Skin epidermis (tissue), 12 donors: ENCODE measurements around the gene ZNF407.

Experiments used
- H3K27ac ChIP-seq, 21 experiments: fragments of 200-600 bp; sonication (generic) in 11 of 21; one replicate each; pipeline ENCODE4 v1.5.0; 2020; ENCODE audit warnings: mild to moderate bottlenecking in 3 of 21, inconsistent platforms in 2 of 21, moderate library complexity in 2 of 21
- H3K4me3 ChIP-seq, 7 experiments: fragments of 200-600 bp; sonication (generic) in 2 of 7; one replicate each; pipeline ENCODE4 v1.5.0; 2020; ENCODE audit warnings: inconsistent platforms in 2 of 7, mild to moderate bottlenecking in 2 of 7, moderate library complexity in 1 of 7

Gene ZNF407

DNA sequence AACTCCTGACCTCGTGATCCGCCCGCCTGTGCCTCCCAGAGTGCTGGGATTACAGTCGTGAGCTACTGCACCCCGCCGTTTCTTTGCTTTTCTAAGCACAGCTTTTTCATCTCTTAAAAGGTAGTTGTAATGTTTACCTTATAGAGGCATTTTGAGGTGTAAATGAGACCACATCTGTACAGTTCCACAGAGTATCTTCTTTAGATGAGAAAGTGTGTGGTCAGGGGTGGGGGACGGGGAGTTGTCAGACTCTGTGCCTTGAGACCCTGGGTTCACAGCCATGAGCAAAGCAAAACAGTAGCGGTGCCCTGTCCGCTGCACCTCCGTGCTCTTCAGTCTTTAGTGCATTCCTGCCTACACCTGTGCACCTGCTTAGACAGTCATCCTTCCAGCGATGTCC is 251.6 kb downstream of the ZNF407 start:
- no peak overlapping the region for H3K4me3 ChIP-seq
- H3K27ac ChIP-seq, result no peak overlapping the region

DNA sequence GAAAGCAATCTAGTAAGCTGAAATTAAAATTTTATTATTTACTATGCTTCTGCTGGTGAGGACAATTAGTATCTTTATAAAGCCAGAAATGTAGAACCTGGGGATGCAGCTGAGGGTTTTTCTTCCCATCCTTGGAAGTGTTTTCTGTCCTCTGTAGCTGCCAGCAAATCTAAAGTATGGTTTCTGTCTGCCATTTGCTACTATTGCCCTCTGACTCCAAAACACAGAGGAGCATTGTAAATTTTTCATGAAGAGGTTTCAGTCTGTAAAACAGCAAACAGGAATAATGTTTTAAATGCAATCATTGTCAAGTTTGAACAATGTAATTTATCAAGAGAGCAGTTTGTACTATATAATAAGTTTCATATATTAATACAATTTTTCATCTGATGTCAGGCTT is 258.8 kb downstream of the ZNF407 start:
- no peak overlapping the region for H3K4me3 ChIP-seq
- no peak overlapping the region for H3K27ac ChIP-seq

DNA sequence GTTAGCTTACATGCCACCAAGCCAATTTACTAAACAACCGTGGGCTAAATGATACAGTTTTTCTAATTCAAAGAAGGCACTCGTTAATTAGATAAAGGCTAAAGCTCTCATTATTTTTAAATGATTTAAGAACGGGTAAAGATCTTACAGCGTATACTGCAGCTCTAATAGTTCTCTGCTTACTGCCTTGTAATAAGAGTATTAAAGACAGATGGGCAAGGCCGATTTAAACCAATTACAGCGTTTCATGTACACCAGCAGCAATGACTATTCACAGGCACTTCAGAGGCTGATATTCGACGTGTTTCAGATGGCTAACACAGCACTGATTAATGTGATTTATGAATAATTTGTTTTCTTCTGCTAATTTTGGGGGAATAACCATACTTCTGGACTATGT is 259.3 kb downstream of the ZNF407 start:
- Histone ChIP-seq H3K27ac (no peak overlapping the region), H3K4me3 (no peak overlapping the region)

DNA sequence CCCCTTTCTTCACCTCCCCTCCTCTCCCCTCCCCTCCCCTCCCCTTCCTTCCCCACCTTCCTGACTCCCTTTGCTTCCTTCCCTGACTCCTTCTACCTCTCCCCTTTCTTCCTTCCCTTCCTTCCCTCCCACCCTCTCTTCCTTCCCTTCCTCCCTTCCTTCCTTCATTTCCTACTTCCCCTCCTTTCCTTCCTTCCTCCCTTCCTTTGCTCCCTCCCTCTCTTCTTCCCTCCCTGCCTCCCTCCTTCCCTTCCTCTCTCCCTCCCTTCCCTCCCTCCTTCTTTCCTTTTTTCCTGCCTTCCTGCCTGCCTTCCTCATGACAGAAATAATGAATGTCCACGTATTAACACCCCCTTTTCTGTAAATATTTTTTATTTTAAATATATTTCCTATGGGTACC is 260.2 kb downstream of the ZNF407 start:
- no peak overlapping the region for H3K4me3 ChIP-seq
- no peak overlapping the region for H3K27ac ChIP-seq

DNA sequence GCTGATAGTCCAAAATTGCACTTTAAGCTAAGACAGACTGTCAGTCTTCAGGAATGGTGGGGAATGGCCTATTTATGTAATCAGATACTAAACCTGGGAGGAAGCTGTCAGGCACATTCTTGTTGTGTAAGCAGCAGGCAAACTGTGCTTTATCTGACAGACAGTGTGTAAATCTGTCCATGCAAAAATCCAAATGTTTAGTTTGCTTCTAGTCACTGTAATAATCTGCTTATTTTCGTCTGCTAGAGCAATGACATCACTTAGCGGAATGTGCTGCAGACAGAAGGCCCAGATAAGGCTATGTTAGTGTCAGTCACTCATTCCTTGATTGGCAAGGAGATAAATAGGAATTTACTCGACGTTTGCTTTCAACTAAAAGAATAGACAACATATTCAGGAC is 263.5 kb downstream of the ZNF407 start:
- Histone ChIP-seq H3K4me3 (no peak overlapping the region), H3K27ac (no peak overlapping the region)

DNA sequence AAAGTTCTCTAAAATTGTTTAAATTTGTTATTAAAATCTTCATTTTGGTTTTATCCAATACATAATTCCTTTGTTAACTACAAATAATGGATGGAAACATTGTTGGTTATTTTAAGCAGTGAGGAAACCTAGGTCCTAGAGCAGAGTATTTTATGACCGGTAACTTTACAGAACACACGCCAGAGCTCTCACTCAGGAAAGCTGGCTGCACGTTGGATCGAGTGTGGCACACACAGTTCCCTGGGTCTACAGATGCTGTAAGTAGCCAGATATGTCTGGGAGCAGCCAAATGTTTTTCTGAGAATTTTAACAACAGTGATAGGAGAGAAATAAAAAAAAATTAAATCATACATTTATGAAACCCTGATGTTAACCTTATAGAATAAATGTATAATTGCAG is 264.4 kb downstream of the ZNF407 start:
- no peak overlapping the region for H3K27ac ChIP-seq

DNA sequence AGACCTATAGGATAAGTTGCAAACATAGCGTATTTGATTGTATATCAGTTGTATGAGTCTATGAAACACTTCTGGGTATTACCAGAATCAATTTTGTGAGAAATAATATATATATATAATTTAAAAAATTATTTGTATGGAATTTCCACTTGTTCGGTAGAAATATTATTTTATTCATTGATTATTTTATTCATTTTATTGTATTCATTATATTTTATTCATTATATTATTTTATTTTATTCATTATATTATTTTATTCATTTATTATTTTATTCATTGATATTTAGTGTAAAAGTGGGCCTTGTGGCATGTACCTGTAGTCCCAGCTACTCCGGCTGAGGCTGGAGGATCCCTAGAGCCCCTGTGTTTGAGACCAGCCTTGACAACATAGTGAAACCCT is 268.9 kb downstream of the ZNF407 start:
- no peak overlapping the region for H3K4me3 ChIP-seq

More for the DNA sequence above, 264.4 kb downstream of the ZNF407 start:
- H3K4me3 ChIP-seq, result no peak overlapping the region

DNA sequence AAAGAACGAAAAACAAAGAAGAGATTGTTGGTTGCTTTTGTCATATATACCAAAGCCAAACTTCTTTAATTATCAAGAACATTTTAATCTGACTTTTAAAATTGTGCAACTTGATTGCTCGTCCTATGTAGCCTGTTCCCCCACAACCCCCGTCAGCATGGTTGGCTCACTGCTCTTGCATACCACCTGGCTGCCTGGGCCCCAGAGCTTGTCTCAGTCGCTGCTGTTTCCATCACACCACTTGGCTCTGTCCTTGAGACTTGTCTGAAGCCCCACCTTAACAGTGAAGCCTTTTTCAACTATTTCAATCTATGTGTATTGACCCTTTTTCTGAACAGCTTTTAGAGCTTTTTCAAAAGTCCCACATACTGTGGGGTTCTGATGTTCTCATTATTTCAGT is 270.8 kb downstream of the ZNF407 start:
- Histone ChIP-seq H3K27ac (no peak overlapping the region), H3K4me3 (no peak overlapping the region)

More for the DNA sequence above, 268.9 kb downstream of the ZNF407 start:
- H3K27ac ChIP-seq, result no peak overlapping the region

DNA sequence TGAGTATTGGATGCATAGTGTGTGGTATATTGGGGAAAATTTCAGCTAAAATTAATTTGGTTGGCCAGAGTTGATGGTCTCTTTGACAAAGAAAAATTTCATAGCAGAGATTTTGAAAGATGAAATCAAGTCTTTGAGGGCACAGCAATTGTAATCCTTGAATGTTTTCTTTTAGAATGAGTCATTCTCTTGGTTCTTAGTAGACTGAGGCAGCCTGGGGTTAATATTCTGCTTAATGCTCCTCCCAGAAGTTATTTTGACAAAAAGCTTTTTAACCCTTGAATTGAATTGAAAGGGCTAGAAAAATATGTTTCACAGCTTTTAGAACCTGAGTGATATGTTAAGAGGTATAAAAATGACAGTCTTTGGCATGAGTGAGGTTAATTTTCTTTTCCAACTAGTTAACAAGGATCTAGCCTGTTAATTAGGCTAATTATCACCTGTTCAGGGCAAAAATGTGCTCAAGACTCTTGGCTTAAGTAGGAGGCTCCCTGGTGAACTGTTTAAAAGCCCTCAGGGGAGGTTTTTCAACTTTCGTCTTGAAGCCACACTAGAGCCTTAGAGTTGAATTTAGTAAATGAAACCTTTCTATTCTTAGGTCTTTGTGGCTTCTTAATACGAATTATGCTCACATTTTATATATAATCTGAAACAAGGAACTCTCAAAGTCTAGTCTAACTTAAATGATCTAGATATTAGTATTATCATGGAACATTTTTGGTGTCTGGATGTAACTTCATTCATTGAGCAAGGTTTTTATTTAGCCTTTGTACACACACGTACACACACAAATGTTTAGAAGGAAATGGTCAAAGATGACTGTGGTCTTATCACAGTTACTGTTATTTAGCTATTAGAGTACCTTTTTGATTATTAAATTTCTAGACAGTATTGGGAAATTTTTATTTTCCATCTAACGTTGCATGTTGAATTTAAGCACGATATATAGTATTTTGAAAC is 272.5 kb downstream of the ZNF407 start:
- Histone ChIP-seq H3K4me3 (no peak overlapping the region), H3K27ac (no peak overlapping the region)

DNA sequence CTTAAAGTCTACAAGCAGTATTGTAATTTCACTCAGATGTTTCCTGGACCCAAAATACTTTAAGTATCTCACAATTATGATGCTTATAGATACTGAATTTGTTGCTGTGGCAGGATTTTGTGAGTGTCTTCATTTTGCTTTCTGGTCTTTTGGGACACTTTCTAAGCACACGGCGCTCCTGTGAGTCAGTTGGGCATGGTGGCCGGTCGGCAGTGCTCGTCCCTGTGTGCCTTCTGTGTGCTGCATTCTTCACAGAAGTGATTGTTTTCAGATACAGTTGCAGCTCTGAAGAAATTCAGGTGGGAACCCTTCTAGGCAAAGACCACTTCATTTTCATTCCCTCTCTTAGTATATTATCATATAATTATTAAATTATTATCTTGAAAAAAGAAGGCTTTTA is 273.3 kb downstream of the ZNF407 start:
- Histone ChIP-seq H3K4me3 (no peak overlapping the region), H3K27ac (no peak overlapping the region)

DNA sequence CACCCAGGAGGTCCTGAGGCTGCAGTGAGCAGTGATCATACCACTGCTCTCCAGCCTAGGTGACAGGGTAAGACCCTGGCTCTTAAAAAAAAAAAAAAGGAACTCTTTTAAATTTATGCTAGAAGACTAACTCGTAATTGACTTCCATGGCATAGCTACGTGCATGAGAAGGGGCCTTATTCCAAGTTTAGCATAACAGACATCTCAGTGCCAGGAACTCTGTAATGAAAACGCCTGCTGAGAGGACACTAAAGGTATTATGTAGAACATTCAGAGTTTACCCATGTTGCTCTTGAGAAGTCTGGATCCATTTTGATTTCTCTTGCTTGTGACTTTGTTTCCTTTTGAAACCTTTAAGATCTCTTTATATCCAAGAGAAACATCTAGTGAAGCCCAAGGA is 276.0 kb downstream of the ZNF407 start:
- no peak overlapping the region for H3K27ac ChIP-seq
- no peak overlapping the region for H3K4me3 ChIP-seq

DNA sequence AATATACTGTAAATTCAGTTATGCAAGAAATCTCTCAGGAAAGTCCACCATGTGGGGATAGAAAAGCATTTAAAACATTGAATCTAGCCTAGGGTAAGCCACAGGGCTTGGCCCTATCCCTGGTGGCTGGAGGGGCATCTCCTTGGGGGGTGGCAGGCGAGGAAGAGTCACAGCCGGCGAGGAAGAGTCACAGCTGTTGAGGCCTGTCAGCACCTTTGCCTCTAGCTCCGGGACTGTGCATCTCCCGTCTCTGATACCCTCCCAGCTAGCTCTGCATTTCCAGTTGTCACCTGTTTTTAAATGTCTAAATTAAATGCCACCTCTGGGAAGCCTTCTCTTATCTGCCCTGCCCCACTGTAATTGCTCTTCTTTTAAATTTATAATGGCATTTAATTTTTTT is 276.7 kb downstream of the ZNF407 start:
- H3K4me3 ChIP-seq, result no peak overlapping the region

DNA sequence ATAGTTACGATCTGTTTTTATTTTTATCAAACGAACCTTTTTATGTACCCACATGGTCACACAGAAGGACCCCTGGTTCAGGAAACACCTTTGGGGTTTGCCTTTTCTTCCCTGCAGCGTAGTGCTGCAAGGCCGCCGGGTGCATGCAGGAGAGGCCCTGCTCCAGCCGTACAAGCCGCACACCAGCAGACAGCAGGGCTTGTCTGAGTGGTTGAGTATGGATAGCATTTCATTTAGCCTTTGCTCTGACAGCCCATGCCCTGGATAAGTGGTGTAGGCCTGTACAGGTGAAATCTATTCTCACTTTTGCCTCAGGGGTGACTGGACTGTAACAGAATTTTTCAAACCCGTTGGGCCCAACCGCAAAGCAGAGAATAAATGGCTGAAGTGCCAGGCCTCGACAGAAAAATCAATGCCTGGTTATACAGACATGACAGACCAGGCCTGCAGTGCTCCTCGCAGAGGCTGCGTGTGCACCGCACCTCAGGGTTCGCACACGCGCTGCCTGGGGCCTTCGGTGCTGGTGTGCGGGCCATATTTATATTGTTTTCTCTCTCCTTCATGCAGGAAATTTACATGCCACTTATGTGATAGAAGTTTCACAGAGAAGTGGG is 279.1 kb downstream of the ZNF407 start:
- no peak overlapping the region for H3K27ac ChIP-seq
- no peak overlapping the region for H3K4me3 ChIP-seq

More for the DNA sequence above, 276.7 kb downstream of the ZNF407 start:
- no peak overlapping the region for H3K27ac ChIP-seq

DNA sequence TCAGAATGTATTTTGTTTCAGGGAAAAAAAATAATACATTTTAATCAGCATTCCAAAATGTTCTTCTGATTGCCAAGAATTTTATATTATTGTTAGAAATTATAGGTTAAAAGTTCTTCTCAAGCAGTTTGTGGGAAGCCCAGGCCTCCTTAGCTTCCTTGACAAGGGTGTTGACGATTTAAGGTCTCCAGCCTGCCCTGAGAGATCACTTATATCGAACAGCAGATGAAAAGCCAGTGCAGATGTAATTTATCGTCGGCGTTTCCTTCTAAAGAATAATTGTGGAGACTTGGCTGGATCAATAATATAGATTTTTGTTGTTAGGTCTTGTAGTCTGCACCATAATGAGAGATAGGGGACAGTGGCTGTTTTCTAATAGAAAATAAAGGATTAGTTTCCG is 280.6 kb downstream of the ZNF407 start:
- no peak overlapping the region for H3K4me3 ChIP-seq
- H3K27ac ChIP-seq, result no peak overlapping the region

DNA sequence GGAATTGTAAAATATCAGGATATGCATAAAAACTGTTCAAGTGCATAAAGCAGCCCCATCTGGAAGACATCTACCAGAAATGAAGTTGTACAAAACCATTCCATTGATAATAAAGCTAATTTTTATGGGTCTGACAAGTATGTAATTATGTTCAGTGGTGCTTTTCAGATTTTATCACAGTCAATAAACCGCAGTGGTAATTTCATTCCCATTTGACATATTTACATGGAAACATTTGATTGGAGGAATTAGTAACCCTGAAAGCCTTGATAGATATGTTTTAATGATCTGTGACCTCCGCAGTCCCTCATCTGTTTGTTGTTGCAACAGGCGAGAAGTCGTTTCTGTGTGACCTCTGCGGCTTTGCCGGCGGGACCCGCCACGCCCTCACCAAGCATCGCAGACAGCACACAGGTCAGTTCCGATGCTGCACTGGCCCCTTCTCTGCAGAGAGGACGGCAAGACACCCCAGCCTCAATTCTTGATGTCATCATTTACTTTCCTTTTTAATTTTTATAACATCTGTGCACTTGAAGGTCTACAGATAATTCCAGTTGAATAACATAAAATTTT is 283.1 kb downstream of the ZNF407 start:
- no peak overlapping the region for H3K27ac ChIP-seq

DNA sequence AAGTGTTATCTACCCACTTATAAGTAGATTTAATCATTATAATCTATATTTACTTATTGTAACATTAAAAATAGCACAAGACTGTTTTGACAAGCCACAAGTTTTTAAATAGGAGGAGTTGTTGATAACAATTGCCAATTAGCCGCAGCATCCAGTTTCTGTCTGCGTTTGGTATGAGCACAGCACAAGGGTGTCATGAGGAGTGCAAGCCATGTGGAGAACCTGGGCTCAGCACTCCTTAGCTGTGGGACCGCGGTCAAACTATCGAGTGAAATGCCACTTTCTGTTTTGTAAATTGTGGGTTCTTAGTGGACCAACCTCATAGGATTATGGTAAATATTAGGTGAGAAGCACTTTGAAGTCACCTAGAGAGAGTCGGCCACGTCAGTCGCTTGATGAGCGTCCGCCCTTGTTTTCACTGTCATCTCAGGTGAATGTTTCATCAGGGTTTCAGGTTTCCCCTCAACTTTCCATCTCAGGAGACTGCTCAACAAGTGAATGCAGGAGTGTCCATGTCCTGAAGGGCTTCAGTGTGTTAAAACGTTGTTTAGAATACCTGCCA is 294.5 kb downstream of the ZNF407 start:
- no peak overlapping the region for H3K4me3 ChIP-seq
- no peak overlapping the region for H3K27ac ChIP-seq

More for the DNA sequence above, 283.1 kb downstream of the ZNF407 start:
- H3K4me3 ChIP-seq, result no peak overlapping the region

DNA sequence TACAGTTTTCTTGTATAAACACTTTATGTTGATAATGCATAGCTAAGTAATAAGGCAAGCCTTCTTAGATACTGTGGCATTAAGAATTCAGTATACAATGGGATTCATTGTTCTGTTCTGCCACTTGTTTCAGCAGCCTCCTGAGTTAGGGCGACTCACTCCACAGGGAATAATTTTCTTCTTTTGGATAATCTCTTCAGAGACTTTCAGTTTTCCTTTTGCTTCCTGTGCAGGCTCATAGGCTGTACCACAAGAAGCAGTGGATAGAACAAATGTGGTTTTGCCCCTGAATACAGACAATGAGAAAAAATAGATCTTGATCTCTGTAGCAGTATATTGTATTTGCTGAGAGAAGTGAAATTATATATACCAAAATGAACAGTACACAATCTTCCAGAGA is 298.0 kb downstream of the ZNF407 start:
- H3K4me3 ChIP-seq, result no peak overlapping the region
- H3K27ac ChIP-seq, result no peak overlapping the region

DNA sequence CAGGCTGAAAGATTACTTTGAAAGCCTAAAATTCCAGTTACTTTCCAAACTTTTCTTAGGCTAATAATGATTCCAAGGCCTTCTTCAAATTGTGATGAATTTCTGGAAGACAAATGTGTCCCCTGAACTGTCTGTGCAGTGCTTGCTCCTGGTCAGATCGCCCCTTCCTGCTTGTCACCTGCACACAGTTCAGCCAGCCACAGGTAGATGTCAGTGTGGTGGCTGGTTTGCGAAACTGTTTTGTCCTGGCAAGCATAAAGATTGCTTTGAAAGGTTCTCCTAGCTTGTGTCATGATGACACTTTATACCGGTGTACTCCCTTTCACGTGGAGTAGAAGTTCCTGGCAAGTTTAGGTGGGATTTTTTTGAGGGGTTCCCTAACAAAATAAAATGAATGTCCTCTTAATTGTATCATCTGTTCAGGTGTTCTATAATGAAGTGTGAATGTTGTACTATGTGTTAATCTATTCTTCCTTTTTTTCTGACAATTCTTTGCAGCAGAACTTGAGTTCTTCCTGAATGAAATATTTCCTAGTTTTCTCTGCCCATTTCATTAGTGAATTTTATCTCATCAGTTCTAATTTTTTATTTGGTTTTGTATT is 298.8 kb downstream of the ZNF407 start:
- no peak overlapping the region for H3K4me3 ChIP-seq
- no peak overlapping the region for H3K27ac ChIP-seq

DNA sequence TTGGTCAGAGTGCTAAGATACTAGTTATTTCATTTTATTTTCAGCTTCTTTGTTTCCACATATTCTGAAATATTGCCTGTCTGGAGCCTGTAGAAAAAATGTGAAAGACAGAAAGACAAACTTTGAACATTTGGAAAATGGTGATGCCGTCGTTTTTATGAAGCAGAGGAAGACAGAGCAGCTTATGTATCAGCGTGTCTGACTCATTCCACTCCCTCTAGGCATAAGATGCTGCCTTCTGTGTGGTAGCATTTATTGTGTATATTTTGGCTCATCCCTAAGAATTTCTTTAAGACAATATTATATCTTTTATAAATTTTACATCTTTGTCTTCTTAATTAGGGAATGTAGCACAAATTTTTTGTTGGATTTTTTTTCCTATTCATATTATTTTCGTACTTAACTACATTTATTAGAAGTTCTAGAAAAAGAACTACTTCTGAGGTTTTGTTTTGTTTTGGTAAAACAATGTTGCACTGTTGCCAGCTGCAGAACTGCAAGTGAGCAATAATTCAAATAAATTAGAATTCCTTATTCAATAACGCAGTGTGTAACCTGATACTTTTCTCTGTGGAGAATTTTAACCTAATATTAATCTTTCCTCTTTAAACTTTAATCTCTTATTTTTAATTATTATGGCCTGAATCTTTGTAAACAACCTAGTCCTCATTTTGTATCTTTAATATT is 300.4 kb downstream of the ZNF407 start:
- H3K27ac ChIP-seq, result no peak overlapping the region

DNA sequence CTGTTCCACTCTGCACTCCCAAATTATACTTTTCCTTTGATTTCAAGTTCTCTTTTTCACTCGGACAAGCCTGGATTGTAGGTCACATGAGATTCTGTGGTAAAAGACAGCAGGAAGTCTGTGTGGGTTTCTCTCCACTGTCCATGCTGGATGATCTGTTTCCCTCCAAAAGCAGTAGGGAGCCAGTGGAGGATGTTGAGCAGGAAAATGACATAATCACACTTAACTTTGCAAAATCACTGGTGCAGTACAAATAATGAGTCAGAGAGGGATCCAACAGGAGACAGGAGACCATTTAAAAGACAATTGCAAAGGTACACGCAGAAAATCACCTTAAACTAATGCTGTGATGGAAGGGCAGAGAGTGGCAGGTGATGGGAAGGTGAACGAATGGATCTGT is 301.3 kb downstream of the ZNF407 start:
- Histone ChIP-seq H3K4me3 (no peak overlapping the region), H3K27ac (peak overlapping the region in 1 of 21 experiments; percentile 2)

More for the DNA sequence above, 300.4 kb downstream of the ZNF407 start:
- H3K4me3 ChIP-seq, result no peak overlapping the region
